CD8-positive, alpha-beta memory T cell (primary cell): ENCODE results near the gene PCDHB1. TPM values are rescaled to one million over a fixed set of nuclear protein-coding genes. Genes with fewer than 3 reads are reported as not detected.
A peak's percentile ranks its signal among the peaks of the same experiment; 100 is the strongest.

Source experiments
- CTCF ChIA-PET: fragments of 350-600 bp; sonication (Branson Sonifier 250); formaldehyde crosslinking; loops from one replicate; lab custom pipeline; 2021; ENCODE audit warnings: antibody characterized with exemption; lab: Charles Lee
- POLR2A ChIA-PET: fragments of 350-600 bp; sonication (Branson Sonifier 250); formaldehyde crosslinking; loops from one replicate; lab custom pipeline; 2021; ENCODE audit warnings: antibody characterized with exemption; lab: Charles Lee
- DNase-seq, 5 donors: peaks; one replicate each; pipeline versions ENCODE4 v3.0.0 to v3.0.0-alpha.2; 2020 to 2022; ENCODE audit warnings: mixed read lengths in 1 of 5
- H3K27ac ChIP-seq: one replicate; pipeline ENCODE4 v1.7.0; 2013; ENCODE audit warnings: low read depth, mild to moderate bottlenecking, low read length, moderate library complexity
- H3K27me3 ChIP-seq: 2 replicates; pipeline ENCODE4 v1.7.0; 2013; ENCODE audit warnings: low read length, mild to moderate bottlenecking; ENCODE audit not compliant: insufficient read depth, poor library complexity, severe bottlenecking
- H3K36me3 ChIP-seq: 2 replicates; pipeline ENCODE4 v1.7.0; 2013; ENCODE audit warnings: mild to moderate bottlenecking, low read length, moderate library complexity; ENCODE audit not compliant: insufficient read depth
- H3K4me1 ChIP-seq: 2 replicates; pipeline ENCODE4 v1.7.0; 2013; ENCODE audit warnings: mild to moderate bottlenecking, low read length, moderate library complexity; ENCODE audit not compliant: insufficient read depth
- H3K4me3 ChIP-seq: 2 replicates; pipeline ENCODE4 v1.7.0; 2013; ENCODE audit warnings: mild to moderate bottlenecking, low read length
- H3K9me3 ChIP-seq: 2 replicates; pipeline ENCODE4 v1.7.0; 2013; ENCODE audit warnings: mild to moderate bottlenecking, low read length
- H3K27ac Mint-ChIP-seq, 8 donors: one replicate each; pipeline ENCODE4 v1.8.0; 2020 to 2021; ENCODE audit warnings: mixed read lengths in 8 of 8, mild to moderate bottlenecking in 6 of 8, inconsistent platforms in 3 of 8, moderate library complexity in 3 of 8
- H3K27me3 Mint-ChIP-seq, 2 donors: one replicate each; pipeline ENCODE4 v1.8.0; 2020 to 2021; ENCODE audit warnings: mixed read lengths in 2 of 2, mild to moderate bottlenecking in 1 of 2, moderate library complexity in 1 of 2
- H3K36me3 Mint-ChIP-seq, 3 donors: one replicate each; pipeline ENCODE4 v1.8.0; 2020 to 2021; ENCODE audit warnings: mixed read lengths in 3 of 3, inconsistent platforms in 1 of 3, mild to moderate bottlenecking in 1 of 3
- H3K4me1 Mint-ChIP-seq, 3 donors: one replicate each; pipeline ENCODE4 v1.8.0; 2020 to 2021; ENCODE audit warnings: mixed read lengths in 3 of 3, inconsistent platforms in 1 of 3, mild to moderate bottlenecking in 1 of 3
- H3K4me3 Mint-ChIP-seq, 7 donors: one replicate each; pipeline ENCODE4 v1.8.0; 2020 to 2021; ENCODE audit warnings: mixed read lengths in 7 of 7, mild to moderate bottlenecking in 6 of 7, moderate library complexity in 4 of 7, inconsistent platforms in 2 of 7
- H3K9me3 Mint-ChIP-seq, 5 donors: one replicate each; pipeline ENCODE4 v1.8.0; 2020 to 2022; ENCODE audit warnings: mixed read lengths in 5 of 5, mild to moderate bottlenecking in 3 of 5, moderate library complexity in 2 of 5, inconsistent platforms in 1 of 5
- polyA plus RNA-seq: library from polyadenylated mRNA; unstranded; fragments of 300-500 nt; fragmentation: Illumina TruSeq; gene quantifications from one replicate; pipeline ENCODE4 v1.2.3, GENCODE V29; 2021
- total RNA-seq, 2 experiments: library from RNA; stranded (reverse); gene quantifications; one replicate each; pipeline ENCODE4 v1.2.3, GENCODE V29; 2021

Gene PCDHB1
- total and polyA plus RNA-seq, 3 experiments from 2014 or later, result not detected

DNA sequence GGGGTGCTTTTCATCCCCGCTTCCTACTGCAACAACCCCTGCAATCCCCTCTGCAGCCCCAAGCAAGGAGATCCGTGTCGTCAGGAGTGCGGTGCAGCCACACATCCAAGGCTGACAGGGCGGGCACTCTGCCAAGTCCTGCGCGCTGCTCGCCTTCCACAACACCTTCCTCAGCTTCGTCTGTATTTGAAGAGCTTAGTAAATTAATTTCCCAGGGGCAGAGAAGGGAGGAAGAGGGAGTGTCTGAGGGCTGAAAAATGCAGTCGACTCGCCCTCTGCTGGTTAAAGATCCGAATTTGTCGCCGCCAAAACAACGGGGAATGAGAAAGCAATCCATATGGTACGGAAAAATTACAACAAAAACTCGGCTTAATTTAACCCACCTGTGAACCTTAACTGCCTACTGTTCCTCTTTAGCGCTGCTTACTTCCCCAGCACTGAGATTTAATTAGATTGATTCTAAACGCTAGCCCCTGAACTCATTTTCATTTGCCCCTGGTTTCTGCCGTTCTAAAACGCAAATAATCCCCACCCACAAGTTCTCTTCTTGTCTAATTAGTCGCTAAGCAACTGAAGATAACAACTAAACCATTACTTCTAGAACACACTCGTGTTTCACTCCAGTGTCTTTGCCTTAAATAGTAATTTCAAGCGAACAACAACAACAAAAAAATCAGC is 10.9 kb upstream of the PCDHB1 start:
- H3K4me3 Mint-ChIP-seq, result no peak overlapping the region
- no peaks in the 10 kb centered on the region for H3K9me3 ChIP-seq
- H3K36me3 ChIP-seq, result no peaks in the 10 kb centered on the region
- no peak overlapping the region for H3K4me3 ChIP-seq
- ChIA-PET POLR2A (no interaction called here), CTCF (no interaction called here)
- H3K36me3 Mint-ChIP-seq, result no peaks in the 10 kb centered on the region
- no peaks in the 10 kb centered on the region for H3K4me1 ChIP-seq
- no peaks in the 10 kb centered on the region for H3K27me3 ChIP-seq
- peaks cover 0 to 10% of the 10 kb centered on the region in 2 donors for H3K27me3 Mint-ChIP-seq
- H3K9me3 Mint-ChIP-seq, result peaks cover 0 to 22% (median 2%) of the 10 kb centered on the region in 5 donors
- no peak overlapping the region for H3K27ac ChIP-seq
- DNase-seq, result no peak
- no peak overlapping the region for H3K27ac Mint-ChIP-seq
- H3K4me1 Mint-ChIP-seq, result no peaks in the 10 kb centered on the region

DNA sequence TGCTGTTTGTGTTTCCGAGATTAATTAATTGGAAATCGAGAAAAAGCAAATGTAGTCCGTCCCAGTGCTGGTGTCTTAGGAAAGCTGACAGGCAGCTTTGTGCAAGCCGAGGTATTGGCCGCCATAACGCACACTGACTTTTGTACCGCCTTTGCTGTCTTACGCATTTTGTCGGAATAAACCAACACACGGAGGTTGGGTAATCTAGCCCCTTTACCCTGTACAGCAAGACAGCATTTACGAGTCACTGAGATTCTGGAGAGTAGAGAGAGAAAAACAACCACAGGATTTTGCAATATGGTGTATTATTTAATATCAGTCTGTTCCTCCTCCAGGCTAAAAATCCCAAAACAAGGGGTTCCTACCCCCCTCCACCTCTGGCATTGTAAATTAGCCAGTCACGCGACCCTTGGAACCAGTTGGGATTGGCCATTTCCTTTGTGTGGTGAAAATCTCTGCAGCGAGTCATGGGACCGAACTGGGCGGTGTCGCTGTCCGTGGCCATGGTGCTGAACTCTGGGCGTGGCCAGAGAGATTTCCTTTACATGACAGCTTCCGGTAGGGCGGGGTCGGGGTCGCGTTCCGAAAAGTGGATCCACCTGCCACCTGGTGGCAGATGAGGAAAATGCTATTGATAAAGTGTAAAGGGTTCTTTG is 10.3 kb upstream of the PCDHB1 start:
- CTCF ChIA-PET, result no interaction called here

DNA sequence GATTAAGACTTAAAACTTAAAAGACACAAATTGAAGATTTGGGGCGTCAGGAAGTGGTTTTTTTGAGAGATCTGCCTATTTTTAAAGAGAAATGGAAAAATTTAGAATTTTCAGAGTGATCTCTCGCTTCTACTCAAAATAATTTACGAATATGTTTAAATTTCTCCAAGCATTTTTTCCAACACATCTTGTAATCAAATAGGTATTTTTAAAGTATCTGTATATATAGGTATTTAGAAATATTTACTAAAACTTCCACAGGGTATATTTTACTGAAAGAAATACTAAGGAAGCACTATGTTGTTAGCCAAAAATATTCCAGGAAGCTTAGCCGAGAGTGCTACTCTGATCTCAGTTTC is 9.8 kb upstream of the PCDHB1 start:
- Histone ChIP-seq H3K27me3 (no peaks in the 10 kb centered on the region), H3K36me3 (no peaks in the 10 kb centered on the region), H3K4me3 (no peak overlapping the region), H3K27ac (no peak overlapping the region), H3K4me1 (no peaks in the 10 kb centered on the region), H3K9me3 (no peaks in the 10 kb centered on the region)
- Mint-ChIP-seq H3K4me3 (no peak overlapping the region), H3K4me1 (no peaks in the 10 kb centered on the region), H3K27ac (no peak overlapping the region), H3K9me3 (peaks cover 0 to 21% (median 2%) of the 10 kb centered on the region in 5 donors), H3K36me3 (no peaks in the 10 kb centered on the region), H3K27me3 (peaks cover 3 to 10% of the 10 kb centered on the region in 2 donors)
- DNase-seq, result no peak
- POLR2A ChIA-PET, result no interaction called here
- CTCF ChIA-PET, result no interaction called here

More for the DNA sequence above, 10.3 kb upstream of the PCDHB1 start:
- Histone ChIP-seq H3K4me3 (no peak overlapping the region), H3K36me3 (no peaks in the 10 kb centered on the region), H3K27me3 (no peaks in the 10 kb centered on the region), H3K27ac (no peak overlapping the region), H3K9me3 (no peaks in the 10 kb centered on the region), H3K4me1 (no peaks in the 10 kb centered on the region)
- H3K4me1 Mint-ChIP-seq, result no peaks in the 10 kb centered on the region
- POLR2A ChIA-PET, result no interaction called here
- H3K27ac Mint-ChIP-seq, result no peak overlapping the region
- H3K27me3 Mint-ChIP-seq, result peaks cover 0 to 10% of the 10 kb centered on the region in 2 donors
- peaks cover 0 to 22% (median 2%) of the 10 kb centered on the region in 5 donors for H3K9me3 Mint-ChIP-seq
- H3K4me3 Mint-ChIP-seq, result no peak overlapping the region
- peak; percentile 14 to 69 (median 42) for DNase-seq
- H3K36me3 Mint-ChIP-seq, result no peaks in the 10 kb centered on the region

DNA sequence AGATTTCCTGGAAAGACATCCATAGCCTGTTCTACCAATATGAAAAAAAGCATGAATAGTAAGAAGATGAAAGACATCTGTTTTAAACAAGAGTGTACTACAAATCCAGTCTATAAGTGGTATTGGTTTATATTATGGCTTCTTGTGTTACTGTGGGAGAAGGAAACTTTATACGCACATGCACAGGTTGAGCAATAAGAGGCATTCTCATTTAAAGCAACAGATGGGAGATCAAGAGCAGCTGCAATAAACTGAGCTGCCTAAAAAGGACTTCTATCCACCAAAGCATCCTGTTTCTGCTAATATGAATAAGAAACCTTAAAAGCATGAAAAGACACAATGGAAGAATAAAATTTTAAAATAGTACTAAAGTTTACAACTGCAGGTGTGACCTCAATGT is 8.6 kb upstream of the PCDHB1 start:
- no peaks in the 10 kb centered on the region for H3K27me3 ChIP-seq
- H3K4me3 ChIP-seq, result no peak overlapping the region
- Mint-ChIP-seq H3K27me3 (peaks cover 3 to 14% of the 10 kb centered on the region in 2 donors), H3K27ac (no peak overlapping the region), H3K4me3 (no peak overlapping the region), H3K9me3 (peaks cover 0 to 25% (median 3%) of the 10 kb centered on the region in 5 donors), H3K36me3 (no peaks in the 10 kb centered on the region), H3K4me1 (no peaks in the 10 kb centered on the region)
- no peaks in the 10 kb centered on the region for H3K36me3 ChIP-seq
- DNase-seq, result no peak
- ChIA-PET CTCF (no interaction called here), POLR2A (no interaction called here)
- no peaks in the 10 kb centered on the region for H3K9me3 ChIP-seq
- H3K4me1 ChIP-seq, result no peaks in the 10 kb centered on the region
- no peak overlapping the region for H3K27ac ChIP-seq

DNA sequence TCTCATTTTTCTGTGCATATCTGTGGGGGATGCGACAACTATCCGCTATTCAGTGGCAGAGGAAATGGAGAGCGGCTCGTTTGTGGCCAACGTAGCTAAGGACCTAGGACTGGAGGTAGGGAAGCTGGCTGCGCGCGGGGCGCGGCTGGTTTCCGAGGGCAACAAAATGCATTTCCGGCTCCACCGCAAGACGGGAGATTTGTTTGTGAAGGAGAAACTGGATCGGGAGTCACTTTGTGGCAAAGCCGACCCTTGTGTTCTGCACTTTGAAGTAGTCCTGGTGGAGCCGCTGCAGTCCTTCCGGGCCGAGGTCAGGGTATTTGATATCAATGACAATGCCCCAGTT is 320 bp downstream of the PCDHB1 start:
- no peak for DNase-seq
- Mint-ChIP-seq H3K27ac (no peak overlapping the region), H3K4me3 (peak overlapping the region in 5 of 7 donors; percentile 24 to 70 (median 63)), H3K36me3 (peaks cover 0 to 2% (median 0%) of the 10 kb centered on the region in 3 donors), H3K9me3 (peaks cover 3 to 18% (median 16%) of the 10 kb centered on the region in 5 donors), H3K4me1 (peaks cover 0 to 5% (median 0%) of the 10 kb centered on the region in 3 donors), H3K27me3 (peaks cover 17 to 52% of the 10 kb centered on the region in 2 donors)
- Histone ChIP-seq H3K27me3 (no peaks in the 10 kb centered on the region), H3K27ac (no peak overlapping the region), H3K4me3 (no peak overlapping the region), H3K36me3 (no peaks in the 10 kb centered on the region), H3K4me1 (no peaks in the 10 kb centered on the region), H3K9me3 (no peaks in the 10 kb centered on the region)
- ChIA-PET CTCF (no interaction called here), POLR2A (no interaction called here)

- peak overlapping the region in 1 of 7 donors; percentile 15 for H3K4me3 Mint-ChIP-seq
- POLR2A ChIA-PET, result no interaction called here
- CTCF ChIA-PET, result no interaction called here
Observed at GRCh38 chr5:141077826-141078225, 26.7 kb downstream of the PCDHB1 start.

DNA sequence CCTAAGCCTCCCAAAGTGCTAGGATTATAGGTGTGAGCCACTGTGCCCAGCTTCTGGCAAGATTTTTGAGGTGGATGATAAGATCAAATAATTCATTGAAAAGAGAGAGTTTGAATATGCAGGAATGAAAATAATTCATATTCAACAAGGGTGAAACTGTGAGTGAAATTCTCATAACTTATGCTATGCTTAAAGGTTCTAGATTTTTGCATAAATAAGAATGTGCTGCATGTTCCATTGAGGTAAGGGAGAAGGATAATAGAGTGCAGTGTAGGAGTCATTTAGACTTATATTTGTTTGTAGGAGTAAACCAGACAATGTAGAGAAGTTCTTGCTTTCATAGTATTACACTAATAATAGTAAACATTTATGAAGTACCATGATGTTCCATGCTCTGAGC is 31.1 kb downstream of the PCDHB1 start:
- peaks cover 0 to 1% (median 0%) of the 10 kb centered on the region in 3 donors for H3K36me3 Mint-ChIP-seq
- POLR2A ChIA-PET, result no interaction called here
- no peaks in the 10 kb centered on the region for H3K4me1 ChIP-seq
- peaks cover 4 to 25% (median 8%) of the 10 kb centered on the region in 5 donors for H3K9me3 Mint-ChIP-seq
- H3K27me3 Mint-ChIP-seq, result peaks cover 9 to 19% of the 10 kb centered on the region in 2 donors
- no peaks in the 10 kb centered on the region for H3K27me3 ChIP-seq
- no peak for DNase-seq
- H3K4me3 Mint-ChIP-seq, result no peak overlapping the region
- CTCF ChIA-PET, result no interaction called here
- H3K36me3 ChIP-seq, result no peaks in the 10 kb centered on the region
- H3K27ac Mint-ChIP-seq, result no peak overlapping the region
- peaks cover 4 to 10% (median 9%) of the 10 kb centered on the region in 3 donors for H3K4me1 Mint-ChIP-seq
- H3K27ac ChIP-seq, result no peak overlapping the region
- H3K4me3 ChIP-seq, result no peak overlapping the region
- H3K9me3 ChIP-seq, result no peaks in the 10 kb centered on the region

More at GRCh38 chr5:141077826-141078225, 26.7 kb downstream of the PCDHB1 start:
- no peaks in the 10 kb centered on the region for H3K27me3 ChIP-seq
- no peaks in the 10 kb centered on the region for H3K4me1 ChIP-seq
- Mint-ChIP-seq H3K27me3 (peaks cover 0 to 3% of the 10 kb centered on the region in 2 donors), H3K4me1 (no peaks in the 10 kb centered on the region), H3K9me3 (peaks cover 0 to 13% (median 8%) of the 10 kb centered on the region in 5 donors), H3K27ac (no peak overlapping the region), H3K36me3 (peaks cover 0 to 1% (median 0%) of the 10 kb centered on the region in 3 donors)
- no peak overlapping the region for H3K27ac ChIP-seq
- H3K36me3 ChIP-seq, result no peaks in the 10 kb centered on the region
- no peak overlapping the region for H3K4me3 ChIP-seq
- no peaks in the 10 kb centered on the region for H3K9me3 ChIP-seq
- no peak for DNase-seq

DNA sequence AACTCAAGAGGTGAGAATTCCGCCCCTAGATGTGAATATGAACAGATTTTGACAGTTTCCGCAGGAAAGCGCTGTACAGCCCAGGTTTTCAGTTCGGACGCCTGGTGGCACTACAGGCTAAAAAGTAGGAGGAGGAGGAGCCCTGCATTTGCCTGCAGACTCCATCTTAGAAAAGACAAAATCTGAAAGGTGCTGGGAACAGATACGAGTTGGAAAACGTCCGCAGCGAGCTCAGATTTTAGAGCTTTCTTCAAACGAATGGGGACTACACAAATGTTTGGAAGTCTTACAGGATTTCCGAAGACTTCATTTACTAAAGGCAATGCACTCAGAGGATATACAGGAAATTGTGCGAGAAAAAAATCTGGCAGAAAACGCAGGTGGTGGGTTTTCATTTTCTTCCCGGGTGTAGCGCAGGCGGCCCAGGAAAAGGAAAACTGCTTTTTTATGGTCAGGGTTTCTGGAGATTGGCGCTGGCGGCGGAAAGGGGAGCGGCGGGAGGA is 33.4 kb downstream of the PCDHB1 start:
- Mint-ChIP-seq H3K27ac (peak overlapping the region in 4 of 8 donors; percentile 25 to 72 (median 54)), H3K4me3 (peak overlapping the region; percentile 71 to 88 (median 83)), H3K9me3 (peaks cover 0 to 22% (median 8%) of the 10 kb centered on the region in 5 donors), H3K27me3 (peaks cover 11 to 33% of the 10 kb centered on the region in 2 donors), H3K4me1 (peaks cover 4 to 10% (median 9%) of the 10 kb centered on the region in 3 donors), H3K36me3 (peaks cover 0 to 1% (median 0%) of the 10 kb centered on the region in 3 donors)
- Histone ChIP-seq H3K4me3 (peak overlapping the region; percentile 6), H3K27ac (no peak overlapping the region), H3K36me3 (no peaks in the 10 kb centered on the region), H3K9me3 (no peaks in the 10 kb centered on the region), H3K4me1 (no peaks in the 10 kb centered on the region), H3K27me3 (no peaks in the 10 kb centered on the region)
- ChIA-PET POLR2A (no interaction called here), CTCF (no interaction called here)
- peak in 1 of 5 donors; percentile 25 for DNase-seq
